K562 (cell line): ENCODE measurements around the gene ATOH8.

ENCODE experiments used
- GATAD2A ChIP-seq: fragments of 450-650 bp; IDR thresholded peaks from 2 replicates; pipeline ENCODE4 v1.6.1; 2017
- HDGF ChIP-seq: fragments of 450-650 bp; IDR thresholded peaks from 2 replicates; pipeline ENCODE4 v1.6.1; 2016
- NCOA1 ChIP-seq: fragments of 450-650 bp; IDR thresholded peaks from 2 replicates; pipeline ENCODE4 v1.6.1; 2016; ENCODE audit warnings: low read depth
- NFRKB ChIP-seq: fragments of 450-650 bp; IDR thresholded peaks from 2 replicates; pipeline ENCODE4 v1.6.1; 2016; ENCODE audit warnings: low read depth
- NRF1 ChIP-seq, 2 experiments: fragments of 450-650 bp; IDR thresholded peaks in 1 of 2; conservative IDR thresholded peaks in 1 of 2; 2 replicates each; pipeline ENCODE4 v1.6.1; 2014; ENCODE audit warnings: mild to moderate bottlenecking in 2 of 2
- POLR2AphosphoS5 ChIP-seq: IDR thresholded peaks from 2 replicates; pipeline ENCODE4 v1.6.1; 2011; ENCODE audit warnings: mild to moderate bottlenecking, low read depth, low read length, moderate library complexity; ENCODE audit not compliant: control insufficient read depth, insufficient read depth
- RFX5 ChIP-seq: IDR thresholded peaks from 2 replicates; pipeline ENCODE4 v1.6.1; 2011; ENCODE audit warnings: low read depth, mild to moderate bottlenecking, improper control_type of control experiment, low read length
- TAF1 ChIP-seq: IDR thresholded peaks from 2 replicates; pipeline ENCODE4 v1.6.1; 2011; ENCODE audit warnings: mild to moderate bottlenecking, low read length, moderate library complexity; ENCODE audit not compliant: insufficient read depth, control insufficient read depth, severe bottlenecking; ENCODE audit errors: extremely low read depth
- ZNF589 ChIP-seq: fragments of 200-800 bp; sonication (Bioruptor generic); IDR thresholded peaks from 2 replicates; pipeline ENCODE4 v1.6.1; 2016; ENCODE audit warnings: low read depth, missing genetic modification characterization, missing compliant biosample characterization
- TF ChIP-seq, protein P1 (sequence below), 2 experiments: fragments of 450-650 bp in 1 of 2; IDR thresholded peaks; 2 replicates each; pipeline ENCODE4 v1.6.1; 2011 to 2017; ENCODE audit warnings: low read depth in 2 of 2, antibody characterized with exemption in 1 of 2, borderline replicate concordance in 1 of 2, low read length in 1 of 2, mild to moderate bottlenecking in 1 of 2, mixed read lengths in 1 of 2; ENCODE audit not compliant: control insufficient read depth in 1 of 2
- TF ChIP-seq, protein P2 (sequence below), 3 experiments: IDR thresholded peaks in 2 of 3; conservative IDR thresholded peaks in 1 of 3; 2 replicates each; pipeline ENCODE4 v1.5.1; 2011 to 2012; ENCODE audit warnings: low read length in 3 of 3, mild to moderate bottlenecking in 3 of 3, control low read depth in 2 of 3, improper control_type of control experiment in 1 of 3, inconsistent platforms in 1 of 3, low read depth in 1 of 3, mixed read lengths in 1 of 3, moderate library complexity in 1 of 3; ENCODE audit not compliant: insufficient read depth in 2 of 3
- TF ChIP-seq, protein P3 (sequence below): sonication (generic); formaldehyde crosslinking; IDR thresholded peaks from 2 replicates; pipeline ENCODE4 v1.8.0; 2022; ENCODE audit warnings: missing genetic modification reagents, mild to moderate bottlenecking, borderline replicate concordance
- TF ChIP-seq, protein P4 (sequence below): sonication (generic); formaldehyde crosslinking; IDR thresholded peaks from 2 replicates; pipeline ENCODE4 v1.9.0; 2022; ENCODE audit warnings: mild to moderate bottlenecking, missing genetic modification reagents
- TF ChIP-seq, protein P5 (sequence below): fragments of 450-650 bp; IDR thresholded peaks from 2 replicates; pipeline ENCODE4 v1.6.1; 2016; ENCODE audit warnings: low read depth

DNA sequence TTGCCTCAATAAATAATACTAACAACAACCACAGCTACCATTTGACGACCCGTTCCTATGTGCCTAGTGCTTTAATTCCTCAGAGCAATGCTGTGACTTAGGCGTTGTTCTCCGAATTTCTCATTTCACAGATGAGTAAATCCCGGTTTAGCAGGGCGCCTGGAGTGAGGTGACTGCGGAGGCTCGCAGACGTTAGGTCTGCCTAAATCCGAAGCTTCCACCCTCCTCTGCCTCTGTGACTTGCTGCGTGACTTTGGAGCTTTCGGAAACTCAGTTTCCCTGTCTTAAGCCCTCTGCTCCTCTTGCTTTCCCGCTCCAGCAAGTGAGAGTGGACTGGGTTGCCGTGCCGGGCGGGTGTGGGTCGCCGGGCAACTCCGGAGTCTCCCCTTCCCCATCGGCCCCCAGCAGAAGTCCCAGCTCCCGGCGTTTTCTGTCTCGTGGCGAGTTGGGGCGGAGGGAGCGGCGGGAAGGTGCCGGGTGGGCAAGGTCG lies 711 bp upstream of the ATOH8 start:
- TF ChIP-seq, protein P1, sequence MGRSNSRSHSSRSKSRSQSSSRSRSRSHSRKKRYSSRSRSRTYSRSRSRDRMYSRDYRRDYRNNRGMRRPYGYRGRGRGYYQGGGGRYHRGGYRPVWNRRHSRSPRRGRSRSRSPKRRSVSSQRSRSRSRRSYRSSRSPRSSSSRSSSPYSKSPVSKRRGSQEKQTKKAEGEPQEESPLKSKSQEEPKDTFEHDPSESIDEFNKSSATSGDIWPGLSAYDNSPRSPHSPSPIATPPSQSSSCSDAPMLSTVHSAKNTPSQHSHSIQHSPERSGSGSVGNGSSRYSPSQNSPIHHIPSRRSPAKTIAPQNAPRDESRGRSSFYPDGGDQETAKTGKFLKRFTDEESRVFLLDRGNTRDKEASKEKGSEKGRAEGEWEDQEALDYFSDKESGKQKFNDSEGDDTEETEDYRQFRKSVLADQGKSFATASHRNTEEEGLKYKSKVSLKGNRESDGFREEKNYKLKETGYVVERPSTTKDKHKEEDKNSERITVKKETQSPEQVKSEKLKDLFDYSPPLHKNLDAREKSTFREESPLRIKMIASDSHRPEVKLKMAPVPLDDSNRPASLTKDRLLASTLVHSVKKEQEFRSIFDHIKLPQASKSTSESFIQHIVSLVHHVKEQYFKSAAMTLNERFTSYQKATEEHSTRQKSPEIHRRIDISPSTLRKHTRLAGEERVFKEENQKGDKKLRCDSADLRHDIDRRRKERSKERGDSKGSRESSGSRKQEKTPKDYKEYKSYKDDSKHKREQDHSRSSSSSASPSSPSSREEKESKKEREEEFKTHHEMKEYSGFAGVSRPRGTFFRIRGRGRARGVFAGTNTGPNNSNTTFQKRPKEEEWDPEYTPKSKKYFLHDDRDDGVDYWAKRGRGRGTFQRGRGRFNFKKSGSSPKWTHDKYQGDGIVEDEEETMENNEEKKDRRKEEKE (IDR thresholded peaks at IDR 0.05; ENCODE audit: borderline replicate concordance in 1 of 2, control insufficient read depth in 1 of 2, low read depth in 2 of 2, low read length in 1 of 2), result no peak
- no peak for TF ChIP-seq GATAD2A
- TF ChIP-seq RFX5, result no peak
- TF ChIP-seq, protein P2, sequence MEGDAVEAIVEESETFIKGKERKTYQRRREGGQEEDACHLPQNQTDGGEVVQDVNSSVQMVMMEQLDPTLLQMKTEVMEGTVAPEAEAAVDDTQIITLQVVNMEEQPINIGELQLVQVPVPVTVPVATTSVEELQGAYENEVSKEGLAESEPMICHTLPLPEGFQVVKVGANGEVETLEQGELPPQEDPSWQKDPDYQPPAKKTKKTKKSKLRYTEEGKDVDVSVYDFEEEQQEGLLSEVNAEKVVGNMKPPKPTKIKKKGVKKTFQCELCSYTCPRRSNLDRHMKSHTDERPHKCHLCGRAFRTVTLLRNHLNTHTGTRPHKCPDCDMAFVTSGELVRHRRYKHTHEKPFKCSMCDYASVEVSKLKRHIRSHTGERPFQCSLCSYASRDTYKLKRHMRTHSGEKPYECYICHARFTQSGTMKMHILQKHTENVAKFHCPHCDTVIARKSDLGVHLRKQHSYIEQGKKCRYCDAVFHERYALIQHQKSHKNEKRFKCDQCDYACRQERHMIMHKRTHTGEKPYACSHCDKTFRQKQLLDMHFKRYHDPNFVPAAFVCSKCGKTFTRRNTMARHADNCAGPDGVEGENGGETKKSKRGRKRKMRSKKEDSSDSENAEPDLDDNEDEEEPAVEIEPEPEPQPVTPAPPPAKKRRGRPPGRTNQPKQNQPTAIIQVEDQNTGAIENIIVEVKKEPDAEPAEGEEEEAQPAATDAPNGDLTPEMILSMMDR (IDR thresholded peaks at IDR 0.05 in 2 of 3, conservative IDR thresholded peaks at IDR 0.05 in 1 of 3; ENCODE audit: insufficient read depth in 2 of 3, low read depth in 1 of 3, low read length in 3 of 3), result no peak
- TF ChIP-seq, protein P3, sequence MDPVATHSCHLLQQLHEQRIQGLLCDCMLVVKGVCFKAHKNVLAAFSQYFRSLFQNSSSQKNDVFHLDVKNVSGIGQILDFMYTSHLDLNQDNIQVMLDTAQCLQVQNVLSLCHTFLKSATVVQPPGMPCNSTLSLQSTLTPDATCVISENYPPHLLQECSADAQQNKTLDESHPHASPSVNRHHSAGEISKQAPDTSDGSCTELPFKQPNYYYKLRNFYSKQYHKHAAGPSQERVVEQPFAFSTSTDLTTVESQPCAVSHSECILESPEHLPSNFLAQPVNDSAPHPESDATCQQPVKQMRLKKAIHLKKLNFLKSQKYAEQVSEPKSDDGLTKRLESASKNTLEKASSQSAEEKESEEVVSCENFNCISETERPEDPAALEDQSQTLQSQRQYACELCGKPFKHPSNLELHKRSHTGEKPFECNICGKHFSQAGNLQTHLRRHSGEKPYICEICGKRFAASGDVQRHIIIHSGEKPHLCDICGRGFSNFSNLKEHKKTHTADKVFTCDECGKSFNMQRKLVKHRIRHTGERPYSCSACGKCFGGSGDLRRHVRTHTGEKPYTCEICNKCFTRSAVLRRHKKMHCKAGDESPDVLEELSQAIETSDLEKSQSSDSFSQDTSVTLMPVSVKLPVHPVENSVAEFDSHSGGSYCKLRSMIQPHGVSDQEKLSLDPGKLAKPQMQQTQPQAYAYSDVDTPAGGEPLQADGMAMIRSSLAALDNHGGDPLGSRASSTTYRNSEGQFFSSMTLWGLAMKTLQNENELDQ (CRISPR knock-in tag), result no peak
- no peak for TF ChIP-seq NCOA1
- TF ChIP-seq POLR2AphosphoS5, result no peak
- TF ChIP-seq, protein P4, sequence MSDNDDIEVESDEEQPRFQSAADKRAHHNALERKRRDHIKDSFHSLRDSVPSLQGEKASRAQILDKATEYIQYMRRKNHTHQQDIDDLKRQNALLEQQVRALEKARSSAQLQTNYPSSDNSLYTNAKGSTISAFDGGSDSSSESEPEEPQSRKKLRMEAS (CRISPR knock-in tag), result no peak
- no peak for TF ChIP-seq NRF1 (conservative IDR thresholded peaks at IDR 0.05 in 1 of 2, IDR thresholded peaks at IDR 0.05 in 1 of 2)
- no peak for TF ChIP-seq TAF1
- TF ChIP-seq NFRKB, result no peak
- TF ChIP-seq, protein P5, sequence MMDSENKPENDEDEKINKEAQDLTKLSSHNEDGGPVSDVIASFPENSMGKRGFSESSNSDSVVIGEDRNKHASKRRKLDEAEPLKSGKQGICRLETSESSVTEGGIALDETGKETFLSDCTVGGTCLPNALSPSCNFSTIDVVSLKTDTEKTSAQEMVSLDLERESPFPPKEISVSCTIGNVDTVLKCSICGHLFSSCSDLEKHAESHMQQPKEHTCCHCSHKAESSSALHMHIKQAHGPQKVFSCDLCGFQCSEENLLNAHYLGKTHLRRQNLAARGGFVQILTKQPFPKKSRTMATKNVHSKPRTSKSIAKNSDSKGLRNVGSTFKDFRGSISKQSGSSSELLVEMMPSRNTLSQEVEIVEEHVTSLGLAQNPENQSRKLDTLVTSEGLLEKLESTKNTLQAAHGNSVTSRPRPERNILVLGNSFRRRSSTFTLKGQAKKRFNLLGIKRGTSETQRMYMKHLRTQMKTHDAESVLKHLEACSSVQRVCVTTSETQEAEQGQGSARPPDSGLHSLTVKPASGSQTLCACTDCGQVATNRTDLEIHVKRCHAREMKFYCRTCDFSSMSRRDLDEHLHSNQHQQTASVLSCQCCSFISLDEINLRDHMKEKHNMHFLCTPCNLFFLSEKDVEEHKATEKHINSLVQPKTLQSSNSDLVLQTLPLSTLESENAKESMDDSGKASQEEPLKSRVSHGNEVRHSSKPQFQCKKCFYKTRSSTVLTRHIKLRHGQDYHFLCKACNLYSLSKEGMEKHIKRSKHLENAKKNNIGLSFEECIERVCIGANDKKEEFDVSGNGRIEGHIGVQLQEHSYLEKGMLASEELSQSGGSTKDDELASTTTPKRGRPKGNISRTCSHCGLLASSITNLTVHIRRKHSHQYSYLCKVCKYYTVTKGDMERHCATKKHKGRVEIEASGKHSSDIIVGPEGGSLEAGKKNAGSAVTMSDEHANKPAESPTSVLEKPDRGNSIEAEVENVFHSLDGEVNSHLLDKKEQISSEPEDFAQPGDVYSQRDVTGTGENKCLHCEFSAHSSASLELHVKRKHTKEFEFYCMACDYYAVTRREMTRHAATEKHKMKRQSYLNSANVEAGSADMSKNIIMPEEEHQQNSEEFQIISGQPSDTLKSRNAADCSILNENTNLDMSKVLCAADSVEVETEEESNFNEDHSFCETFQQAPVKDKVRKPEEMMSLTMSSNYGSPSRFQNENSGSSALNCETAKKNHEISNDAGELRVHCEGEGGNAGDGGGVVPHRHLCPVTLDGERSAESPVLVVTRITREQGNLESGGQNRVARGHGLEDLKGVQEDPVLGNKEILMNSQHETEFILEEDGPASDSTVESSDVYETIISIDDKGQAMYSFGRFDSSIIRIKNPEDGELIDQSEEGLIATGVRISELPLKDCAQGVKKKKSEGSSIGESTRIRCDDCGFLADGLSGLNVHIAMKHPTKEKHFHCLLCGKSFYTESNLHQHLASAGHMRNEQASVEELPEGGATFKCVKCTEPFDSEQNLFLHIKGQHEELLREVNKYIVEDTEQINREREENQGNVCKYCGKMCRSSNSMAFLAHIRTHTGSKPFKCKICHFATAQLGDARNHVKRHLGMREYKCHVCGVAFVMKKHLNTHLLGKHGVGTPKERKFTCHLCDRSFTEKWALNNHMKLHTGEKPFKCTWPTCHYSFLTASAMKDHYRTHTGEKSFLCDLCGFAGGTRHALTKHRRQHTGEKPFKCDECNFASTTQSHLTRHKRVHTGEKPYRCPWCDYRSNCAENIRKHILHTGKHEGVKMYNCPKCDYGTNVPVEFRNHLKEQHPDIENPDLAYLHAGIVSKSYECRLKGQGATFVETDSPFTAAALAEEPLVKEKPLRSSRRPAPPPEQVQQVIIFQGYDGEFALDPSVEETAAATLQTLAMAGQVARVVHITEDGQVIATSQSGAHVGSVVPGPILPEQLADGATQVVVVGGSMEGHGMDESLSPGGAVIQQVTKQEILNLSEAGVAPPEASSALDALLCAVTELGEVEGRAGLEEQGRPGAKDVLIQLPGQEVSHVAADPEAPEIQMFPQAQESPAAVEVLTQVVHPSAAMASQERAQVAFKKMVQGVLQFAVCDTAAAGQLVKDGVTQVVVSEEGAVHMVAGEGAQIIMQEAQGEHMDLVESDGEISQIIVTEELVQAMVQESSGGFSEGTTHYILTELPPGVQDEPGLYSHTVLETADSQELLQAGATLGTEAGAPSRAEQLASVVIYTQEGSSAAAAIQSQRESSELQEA, result no peak
- no peak for TF ChIP-seq ZNF589
- no peak for TF ChIP-seq HDGF
